ENCODE measurements around the gene TBX1. TPM values are rescaled to one million over a fixed set of nuclear protein-coding genes. Genes with fewer than 3 reads are reported as not detected.

Gene TBX1
- total and polyA plus RNA-seq, 2 of the 8 experiments (the other 6 are each of a cell fraction or from before 2014, with no cell fraction given) = 0.28 TPM; not detected in 1

GRCh38 chr22:19808873-19809478, 48.4 kb downstream of the TBX1 start:
- no peak overlapping the region for H3K23ac ChIP-seq (ENCODE audit: insufficient read length)
- DNase-seq (ENCODE audit: low read depth in 1 of 2, low spot score in 2 of 2) (no peak), FAIRE-seq (no peak)
- no peak overlapping the region for H4K91ac ChIP-seq (replicated peaks; ENCODE audit: insufficient read length, low read length)
- TF ChIP-seq TCF12 (IDR thresholded peaks at IDR 0.05; ENCODE audit: low read depth, low read length) = no peak
- TF ChIP-seq NANOG (IDR thresholded peaks at IDR 0.05; ENCODE audit: insufficient read depth, low read depth, low read length, poor library complexity, severe bottlenecking) = no peak
- no peak for TF ChIP-seq RNF2 (IDR thresholded peaks at IDR 0.05; ENCODE audit: borderline replicate concordance, low read depth, low read length, missing control alignments, poor library complexity, severe bottlenecking)
- TF ChIP-seq CHD2 (IDR thresholded peaks at IDR 0.05; ENCODE audit: low read length) = no peak
- no peak for TF ChIP-seq EP300 (IDR thresholded peaks at IDR 0.05; ENCODE audit: borderline replicate concordance in 1 of 2, low read depth in 2 of 2, low read length in 2 of 2)
- TF ChIP-seq TAF7 (optimal IDR thresholded peaks at IDR 0.05; ENCODE audit: borderline replicate concordance, low read depth, low read length) = no peak
- TF ChIP-seq EZH2 (IDR thresholded peaks at IDR 0.05; ENCODE audit: low read depth, low read length, severe bottlenecking) = no peak
- TF ChIP-seq RBBP5 (IDR thresholded peaks at IDR 0.05; ENCODE audit: borderline replicate concordance, low read depth, low read length) = no peak
- no peak overlapping the region for H3K27ac ChIP-seq (ENCODE audit: low read depth, low read length)
- 90% methylated on average over 11 of the region's 11 CpGs; no CpG with 5 or more reads in 1 of the 2 experiments for WGBS, 2 experiments (ENCODE audit: extremely low coverage in 1 of 2, insufficient coverage in 1 of 2, insufficient read length in 1 of 2, insufficient replicate concordance in 2 of 2, low coverage in 1 of 2, low lambda C conversion rate in 2 of 2, missing lambda C conversion rate in 1 of 2)
- no peak overlapping the region for H3K4me3 ChIP-seq (ENCODE audit: extremely low read depth in 1 of 4, insufficient read depth in 2 of 4, low read depth in 3 of 4, low read length in 4 of 4)
- no peak overlapping the region for H2AK5ac ChIP-seq (ENCODE audit: low read depth, low read length)
- no peak overlapping the region for H2BK15ac ChIP-seq (ENCODE audit: low read length)
- no peaks in the 10 kb centered on the region for H3K79me1 ChIP-seq (ENCODE audit: low read depth, low read length)
- no peak overlapping the region for H4K5ac ChIP-seq (ENCODE audit: insufficient read length, low read depth, low read length)
- ChIA-PET POLR2A (ENCODE audit: partially characterized antibody) (no interaction called here), CTCF (ENCODE audit: partially characterized antibody) (interaction anchor here (1.0 to 3.2 kb wide), 11 partner anchors 9 to 138 kb away, joined by 3 to 12 read pairs (median 4); no protein-coding TSS in a partner anchor)
- H2BK20ac ChIP-seq (ENCODE audit: low read length) = no peak overlapping the region
- H2BK5ac ChIP-seq (ENCODE audit: low read depth, low read length) = no peak overlapping the region
- no peak overlapping the region; a peak in 1 of 7 replicates for H3K9ac ChIP-seq (replicated peaks in 1 of 4; ENCODE audit: extremely low read depth in 1 of 4, low read depth in 3 of 4, low read length in 3 of 4)
- no peak overlapping the region for H3K18ac ChIP-seq (ENCODE audit: extremely low read depth, low read length)
- no peaks in the 10 kb centered on the region for H3K23me2 ChIP-seq (ENCODE audit: low read depth, low read length)
- no peaks in the 10 kb centered on the region for H3K9me3 ChIP-seq (ENCODE audit: insufficient read depth in 2 of 2, low read depth in 1 of 2, low read length in 1 of 2)
- no peaks in the 10 kb centered on the region; a peak in 1 of 7 replicates for H3K4me1 ChIP-seq (replicated peaks in 1 of 4; ENCODE audit: control insufficient read depth in 3 of 4, insufficient read depth in 4 of 4, low read length in 3 of 4)
- no peak overlapping the region for H4K8ac ChIP-seq (ENCODE audit: extremely low read depth, insufficient read depth, low read length)
- H3K4me2 ChIP-seq (ENCODE audit: insufficient read depth in 1 of 2, low read depth in 2 of 2, low read length in 2 of 2) = no peak overlapping the region
- H3K36me3 ChIP-seq (ENCODE audit: control insufficient read depth in 2 of 4, insufficient read depth in 4 of 4, low read length in 3 of 4) = no peaks in the 10 kb centered on the region
- no peak overlapping the region for H3K56ac ChIP-seq (replicated peaks; ENCODE audit: insufficient read length, low read depth, low read length)
- H3K4ac ChIP-seq (replicated peaks; ENCODE audit: insufficient read length, low read depth, low read length) = no peak overlapping the region
- no peak overlapping the region for H2BK120ac ChIP-seq (replicated peaks; ENCODE audit: low read depth, low read length)
- H3K79me2 ChIP-seq (ENCODE audit: control insufficient read depth in 1 of 2, insufficient read depth in 2 of 2, low read length in 2 of 2) = no peaks in the 10 kb centered on the region
- no peak overlapping the region for H2AFZ ChIP-seq (ENCODE audit: low read length)
- H4K20me1 ChIP-seq (replicated peaks in 1 of 2; ENCODE audit: control insufficient read depth in 1 of 2, insufficient read depth in 2 of 2, low read length in 2 of 2) = peaks cover 0 to 3% of the 10 kb centered on the region in 2 experiments
- H2BK12ac ChIP-seq (ENCODE audit: low read depth, low read length) = no peak overlapping the region
- H3K27me3 ChIP-seq (replicated peaks in 1 of 4; ENCODE audit: control insufficient read depth in 3 of 4, extremely low read depth in 1 of 4, insufficient read depth in 3 of 4, low read length in 3 of 4) = no peaks in the 10 kb centered on the region
- H3K14ac ChIP-seq (ENCODE audit: insufficient read length) = no peak overlapping the region
